NCI-H1105 treated with DMSO at 0.1 percent for 48 hours (cell line): ENCODE measurements around the gene DNM2.
"Not testable (repeated sequence)": the region's sequence is repeated elsewhere in the genome, so short reads cannot be mapped to it uniquely, and the experiment has no call there.

ENCODE experiments used
- DNase-seq: peaks from one replicate; lab custom pipeline; 2025; lab: John Stamatoyannopoulos, UW

The DNM2 gene

GRCh38 chr19:10752913-10753704 is 35.2 kb downstream of the DNM2 start:
- no peak for DNase-seq

DNA sequence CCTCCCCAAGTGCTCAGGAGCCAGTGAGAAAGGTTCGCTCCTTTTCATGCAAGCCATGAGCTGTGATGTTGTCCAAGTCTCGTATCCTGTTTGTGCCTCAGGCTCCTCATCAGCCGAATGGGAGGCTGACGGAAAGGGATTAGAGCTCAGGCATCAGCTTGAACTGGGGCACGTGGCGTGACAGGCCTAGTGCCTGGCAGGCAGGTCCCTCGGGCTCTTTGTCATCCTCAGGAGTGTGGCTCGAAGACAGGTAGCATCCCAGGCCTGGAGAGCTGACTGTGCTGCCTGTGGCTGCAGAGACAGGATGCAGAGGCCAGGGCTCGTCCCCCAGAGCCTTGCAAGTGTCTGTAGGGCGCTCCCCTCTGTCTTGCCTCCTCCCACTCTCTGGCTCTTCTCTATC is 38.5 kb downstream of the DNM2 start:
- DNase-seq, result no peak

GRCh38 chr19:10756791-10757190 is 38.9 kb downstream of the DNM2 start:
- DNase-seq, result no peak

DNA sequence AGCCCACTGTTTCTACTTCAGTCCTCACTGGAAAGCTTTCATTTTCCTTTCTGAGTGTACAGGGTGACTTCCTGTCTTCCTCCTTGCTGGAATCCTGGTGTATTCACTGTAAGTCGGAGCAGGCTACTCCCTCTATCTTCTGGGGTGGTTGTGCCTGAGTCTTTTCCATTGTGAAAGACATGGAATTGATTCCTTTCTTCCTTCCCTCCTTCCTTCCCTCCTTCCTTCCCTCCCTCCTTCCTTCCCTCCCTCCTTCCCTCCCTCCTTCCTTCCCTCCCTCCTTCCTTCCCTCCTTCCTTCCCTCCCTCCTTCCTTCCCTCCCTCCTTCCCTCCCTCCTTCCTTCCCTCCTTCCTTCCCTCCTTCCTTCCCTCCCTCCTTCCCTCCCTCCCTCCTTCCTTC is 40.2 kb downstream of the DNM2 start:
- DNase-seq, result not testable (repeated sequence)

DNA sequence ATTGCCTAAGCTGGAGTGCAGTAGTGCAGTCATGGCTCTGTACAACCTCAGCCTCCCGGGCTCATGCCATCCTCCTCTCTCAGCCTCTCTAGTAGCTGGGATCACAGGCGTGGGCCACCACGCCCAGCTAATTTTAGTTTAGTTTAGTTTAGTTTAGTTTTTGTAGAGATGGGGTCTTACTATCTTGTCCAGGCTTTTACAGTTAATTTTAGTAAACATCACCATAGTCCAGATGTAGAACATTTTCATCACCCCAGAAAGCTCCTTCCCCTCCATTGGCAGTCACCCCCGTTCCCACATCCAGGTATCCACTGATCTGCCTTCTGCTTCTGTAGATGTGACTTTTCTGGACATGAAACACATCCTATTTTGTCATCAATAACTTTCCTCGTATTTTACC is 41.1 kb downstream of the DNM2 start:
- no peak for DNase-seq

DNA sequence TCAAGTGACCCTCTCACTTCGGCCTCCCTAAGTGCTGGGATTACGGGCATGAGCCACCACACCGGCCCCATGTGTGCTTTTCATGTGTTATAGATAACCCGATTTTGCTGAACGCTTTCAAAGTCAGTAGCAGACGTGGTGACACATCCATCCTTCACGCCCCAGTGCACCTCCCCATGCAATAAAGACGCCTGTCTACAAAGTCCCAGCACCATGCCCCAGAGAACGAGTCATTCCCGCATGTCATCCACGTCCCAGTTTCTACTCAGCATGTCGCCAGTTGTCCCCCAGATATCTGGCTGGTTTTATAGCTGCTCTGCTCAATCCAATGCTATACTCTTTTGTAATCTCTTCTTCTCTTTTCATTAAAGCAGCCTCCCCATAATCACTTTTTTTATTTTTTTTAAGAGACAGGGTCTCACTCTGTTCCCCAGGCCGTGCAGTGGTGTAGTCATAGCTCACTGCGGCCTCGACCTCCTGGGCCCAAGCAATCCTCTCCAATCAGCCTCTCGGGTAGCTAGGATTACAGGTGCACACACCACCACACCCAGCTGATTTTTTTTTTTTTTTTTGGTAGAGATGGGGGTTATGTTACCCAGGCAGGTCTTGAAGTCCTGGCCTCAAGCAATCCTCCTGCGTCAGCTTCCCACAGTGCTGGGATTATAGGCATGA is 42.5 kb downstream of the DNM2 start:
- no peak for DNase-seq

DNA sequence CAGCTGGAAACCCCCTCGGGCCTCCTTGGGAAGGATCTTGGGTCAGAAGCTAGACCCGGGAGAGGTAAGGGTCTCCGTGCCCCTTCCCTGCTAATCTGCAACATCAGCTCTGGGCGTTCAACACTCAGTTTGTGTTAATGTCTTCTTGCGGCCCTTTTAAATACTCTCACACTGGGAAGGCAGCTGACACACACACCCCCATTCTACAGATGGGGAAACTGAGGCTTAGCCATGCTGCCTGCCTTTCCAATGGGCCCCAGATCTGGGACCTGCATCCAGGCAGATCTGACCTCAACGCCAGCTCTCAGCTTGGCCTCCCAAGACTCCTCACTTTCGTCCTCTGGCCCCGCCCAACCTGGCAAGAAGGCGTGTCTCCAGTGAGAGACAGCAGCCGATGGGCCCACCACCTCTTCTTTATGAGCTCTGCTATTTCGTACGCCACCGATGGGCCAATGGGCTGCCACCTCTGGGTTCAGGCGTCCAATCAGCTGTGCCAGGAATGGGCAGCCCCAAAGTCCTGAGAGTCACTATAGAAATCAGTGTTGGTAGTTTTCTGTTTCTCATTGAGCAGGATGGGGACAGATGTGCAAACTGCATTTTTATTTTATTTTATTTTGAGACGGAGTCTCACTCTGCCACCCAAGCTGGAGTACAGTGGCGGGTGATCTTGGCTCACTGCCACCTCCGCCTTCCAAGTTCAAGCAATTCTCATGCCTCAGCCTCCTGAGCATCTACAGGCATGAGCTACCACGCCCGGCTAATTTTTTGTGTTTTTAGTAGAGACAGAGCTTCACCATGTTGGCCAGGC is 43.8 kb downstream of the DNM2 start:
- no peak for DNase-seq

GRCh38 chr19:10762656-10763055 is 44.8 kb downstream of the DNM2 start:
- DNase-seq, result no peak

DNA sequence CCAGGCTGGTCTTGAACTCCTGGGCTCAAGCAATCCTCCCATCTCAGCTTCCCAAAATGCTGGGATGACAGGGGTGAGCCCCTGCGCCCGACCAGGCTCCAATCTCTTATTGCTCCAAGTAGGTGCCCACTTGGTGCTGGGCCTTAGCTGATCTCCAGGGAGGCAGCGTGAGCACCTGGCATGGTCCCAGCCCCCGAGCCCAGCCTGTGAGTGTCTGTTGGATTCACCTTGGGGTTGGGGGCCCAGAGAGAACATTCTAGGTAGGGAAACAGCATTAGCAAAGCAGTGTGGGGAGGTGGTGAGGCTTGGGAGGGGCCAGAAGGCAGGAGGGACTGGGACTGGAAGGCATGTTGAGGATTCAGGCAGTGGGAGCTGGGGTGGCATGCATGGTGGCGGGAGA is 45.5 kb downstream of the DNM2 start:
- DNase-seq, result no peak

GRCh38 chr19:10763828-10764339 is 46.0 kb downstream of the DNM2 start:
- DNase-seq, result no peak

DNA sequence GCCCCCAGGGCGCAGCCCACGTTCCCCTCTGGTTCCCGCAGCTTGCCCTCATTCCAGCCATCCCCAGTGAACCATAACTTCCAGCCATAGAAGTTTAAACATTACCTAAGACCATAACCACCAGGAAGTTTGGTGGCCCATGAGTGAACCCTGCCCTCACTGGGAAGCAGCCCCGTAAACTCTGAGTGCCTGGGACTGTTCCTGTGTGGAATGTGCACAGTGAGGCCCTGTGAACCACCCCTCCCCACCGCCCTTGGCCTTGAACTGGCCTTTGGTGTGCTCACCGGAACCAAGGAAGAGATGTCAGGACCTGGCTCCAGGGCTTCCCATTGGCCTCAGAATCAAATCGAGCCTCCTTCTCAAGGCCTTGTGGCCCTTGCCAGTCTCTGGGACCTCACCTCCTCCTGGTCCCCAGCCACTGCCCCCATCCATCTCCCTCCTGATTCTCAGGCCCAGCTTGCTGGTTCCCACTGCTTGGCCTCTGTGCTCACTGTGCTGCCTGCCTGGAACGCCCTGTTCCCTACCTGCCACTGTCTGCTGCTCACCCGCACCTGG is 46.5 kb downstream of the DNM2 start:
- no peak for DNase-seq

GRCh38 chr19:10766049-10766623 is 48.3 kb downstream of the DNM2 start:
- no peak for DNase-seq

DNA sequence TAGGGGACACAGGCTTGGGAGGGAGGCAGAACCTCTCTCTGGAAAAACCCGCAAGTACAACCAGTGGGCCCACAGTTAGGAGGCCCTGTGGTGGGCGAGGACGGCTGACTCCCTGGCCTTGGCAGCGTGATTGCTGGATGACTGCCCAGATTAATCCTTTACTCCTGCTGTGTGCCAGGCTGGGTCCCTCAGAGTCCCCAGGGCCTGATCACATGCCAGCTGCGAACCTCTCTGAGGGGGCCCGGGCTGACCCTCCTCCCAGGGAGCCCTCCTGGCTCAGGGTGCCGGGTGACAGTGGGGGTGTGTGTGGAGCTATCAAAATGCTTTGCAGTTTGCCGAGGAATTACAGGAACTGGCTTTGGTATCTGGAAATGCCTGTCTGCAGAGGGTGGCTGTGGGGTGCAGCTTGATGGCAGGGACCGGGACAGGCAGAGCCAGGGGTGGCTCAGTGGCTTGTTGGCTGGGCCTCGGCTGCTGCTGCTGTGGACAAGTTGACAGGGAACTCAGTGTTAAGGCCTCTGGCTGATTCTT is 48.9 kb downstream of the DNM2 start:
- peak; percentile 57 for DNase-seq

DNA sequence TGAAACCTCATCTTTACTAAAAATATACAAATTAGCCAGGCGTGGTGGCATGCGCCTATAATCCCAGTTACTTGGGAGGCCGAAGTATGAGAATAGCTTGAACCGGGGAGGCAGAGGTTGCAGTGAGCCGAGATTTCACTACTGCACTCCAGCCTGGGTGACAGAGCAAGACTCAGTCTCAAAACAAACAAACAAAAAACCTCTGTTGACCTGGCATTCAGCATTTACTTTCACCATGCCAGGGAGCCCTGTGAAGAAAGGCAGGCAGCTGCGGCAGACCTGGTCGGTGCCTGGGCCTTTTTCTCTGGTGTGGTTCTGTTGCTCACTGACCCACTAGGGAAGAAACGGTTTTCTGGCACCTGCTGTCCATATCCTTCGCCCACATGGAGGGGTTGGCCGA is 49.8 kb downstream of the DNM2 start:
- DNase-seq, result no peak

GRCh38 chr19:10768369-10768768 is 50.5 kb downstream of the DNM2 start:
- no peak for DNase-seq

- DNase-seq, result no peak
Measured at GRCh38 chr19:10768936-10769335, 51.1 kb downstream of the DNM2 start.

- DNase-seq, result no peak
Measured at GRCh38 chr19:10769533-10770491, 51.9 kb downstream of the DNM2 start.

- DNase-seq, result no peak
Measured at GRCh38 chr19:10773969-10774368, 56.1 kb downstream of the DNM2 start.

- no peak for DNase-seq
Measured at GRCh38 chr19:10774893-10775292, 57.0 kb downstream of the DNM2 start.

GRCh38 chr19:10776900-10777650 is 59.2 kb downstream of the DNM2 start:
- no peak for DNase-seq
